ENCODE data around the gene CERK. TPM values are rescaled to one million over a fixed set of nuclear protein-coding genes. Genes with fewer than 3 reads are reported as not detected.
"Not testable (repeated sequence)": the region's sequence is repeated elsewhere in the genome, so short reads cannot be mapped to it uniquely, and the experiment has no call there.

The CERK gene
- total RNA-seq, 1 donor from 2014 or later: 87.8 TPM

GRCh38 chr22:46659059-46659790 lies 78.8 kb downstream of the CERK start:
- DNase-seq: no peak

- DNase-seq: no peak
Observed at GRCh38 chr22:46657996-46658947, 79.8 kb downstream of the CERK start.

GRCh38 chr22:46657655-46657953 lies 80.4 kb downstream of the CERK start:
- DNase-seq: no peak

- no peak for DNase-seq
Observed at GRCh38 chr22:46656856-46657654, 81.0 kb downstream of the CERK start.

- DNase-seq: no peak
Observed at GRCh38 chr22:46655861-46656608, 82.0 kb downstream of the CERK start.

- no peak for DNase-seq
Observed at GRCh38 chr22:46654927-46655595, 83.0 kb downstream of the CERK start.

GRCh38 chr22:46654426-46654825 lies 83.6 kb downstream of the CERK start:
- no peak for DNase-seq

GRCh38 chr22:46653596-46653995 lies 84.5 kb downstream of the CERK start:
- no peak for DNase-seq

GRCh38 chr22:46652847-46653331 lies 85.2 kb downstream of the CERK start:
- no peak for DNase-seq

GRCh38 chr22:46652081-46652846 lies 85.8 kb downstream of the CERK start:
- DNase-seq: peak; percentile 36

- DNase-seq: no peak
Observed at GRCh38 chr22:46651316-46651715, 86.7 kb downstream of the CERK start.

GRCh38 chr22:46650078-46650810 lies 87.8 kb downstream of the CERK start:
- no peak for DNase-seq

- DNase-seq: no peak
Observed at GRCh38 chr22:46649141-46650077, 88.6 kb downstream of the CERK start.

GRCh38 chr22:46648225-46648820 lies 89.7 kb downstream of the CERK start:
- DNase-seq: not testable (repeated sequence)

- no peak for DNase-seq
Observed at GRCh38 chr22:46646531-46647215, 91.4 kb downstream of the CERK start.

GRCh38 chr22:46642840-46643480 lies 95.1 kb downstream of the CERK start:
- not testable (repeated sequence) for DNase-seq

- no peak for DNase-seq
Observed at GRCh38 chr22:46641811-46642266, 96.2 kb downstream of the CERK start.

Measured in dermis blood vessel endothelial cell (primary cell).